HepG2 (cell line): Measurements from ENCODE around the gene FABP1. TPM values are rescaled to one million over a fixed set of nuclear protein-coding genes. Genes with fewer than 3 reads are reported as not detected.

Source experiments
- ATAC-seq: fragments of 200-7000 bp; cut with Tn5 transposase; 3 replicates; pipeline ENCODE4 v1.9.1; 2020; ENCODE audit warnings: mild to moderate bottlenecking, moderate library complexity
- BruUV-seq: library from RNA; stranded (reverse); fragments of 400-500 nt; replicated peaks from 2 replicates; lab custom pipeline; 2021; lab: Mats Ljungman, UMichigan
- CTCF ChIA-PET: fragments of 300-600 bp; formaldehyde crosslinking; extraction: SDS; loops from one replicate; lab custom pipeline; 2021; ENCODE audit warnings: low total read pairs, inconsistent platforms, low intra/inter-chr PET ratio; lab: Yijun Ruan, JAX
- POLR2A ChIA-PET: fragments of 350-600 bp; sonication (Branson Sonifier 250); formaldehyde crosslinking; loops from one replicate; lab custom pipeline; 2020; ENCODE audit warnings: antibody characterized with exemption, inconsistent platforms; lab: Yijun Ruan, JAX
- DNase-seq: peaks from one replicate; pipeline ENCODE4 v3.0.0-alpha.2; 2015; ENCODE audit warnings: low spot score
- FAIRE-seq: peaks from 3 replicates; lab custom pipeline; 2011; peaks lifted over from hg19 to GRCh38; lab: Jason Lieb, UNC
- H2AFZ ChIP-seq: one replicate; pipeline ENCODE4 v1.6.1; 2011; ENCODE audit warnings: low read length, inconsistent platforms
- H3K27ac ChIP-seq: fragments of 300-600 bp; 3 replicates; pipeline ENCODE4 v1.8.0; 2011; ENCODE audit warnings: mixed run types, mild to moderate bottlenecking, mixed read lengths, low read length, inconsistent platforms; ENCODE audit not compliant: insufficient read depth; ENCODE audit errors: extremely low read length
- H3K27me3 ChIP-seq, 2 experiments: fragments of 200-600 bp in 1 of 2; 2 replicates in 1 of 2; 3 replicates in 1 of 2; pipeline versions ENCODE4 v1.6.0 to v1.8.0; 2011; ENCODE audit warnings: low read length in 2 of 2, mild to moderate bottlenecking in 2 of 2, moderate library complexity in 2 of 2, inconsistent platforms in 1 of 2; ENCODE audit not compliant: insufficient read depth in 2 of 2, control insufficient read depth in 1 of 2
- H3K36me3 ChIP-seq, 2 experiments: fragments of 200-600 bp in 1 of 2; replicated peaks in 1 of 2; 2 replicates in 1 of 2; 3 replicates in 1 of 2; pipeline versions ENCODE4 v1.5.1 to v1.8.0; 2011; ENCODE audit warnings: low read length in 2 of 2, inconsistent platforms in 1 of 2; ENCODE audit not compliant: insufficient read depth in 2 of 2, control insufficient read depth in 1 of 2
- H3K4me1 ChIP-seq: 2 replicates; pipeline ENCODE4 v1.5.1; 2012; ENCODE audit warnings: low read length, inconsistent platforms; ENCODE audit not compliant: insufficient read depth
- H3K4me2 ChIP-seq: 2 replicates; pipeline ENCODE4 v1.6.0; 2011; ENCODE audit warnings: low read depth, low read length, inconsistent platforms
- H3K4me3 ChIP-seq, 3 experiments: fragments of 200-600 bp in 1 of 3; sonication (generic), shearing (Covaris generic) in 1 of 3; replicated peaks in 1 of 3; 2 replicates each; pipeline ENCODE4 v1.5.1; 2011 to 2016; ENCODE audit warnings: low read length in 3 of 3, inconsistent platforms in 2 of 3, low read depth in 2 of 3, mild to moderate bottlenecking in 2 of 3, control low read depth in 1 of 3, mixed read lengths in 1 of 3; ENCODE audit not compliant: insufficient read depth in 1 of 3
- H3K79me2 ChIP-seq: one replicate; pipeline ENCODE4 v1.6.1; 2011; ENCODE audit warnings: low read length, inconsistent platforms; ENCODE audit not compliant: insufficient read depth
- H3K9ac ChIP-seq: 2 replicates; pipeline ENCODE4 v1.6.0; 2011; ENCODE audit warnings: mild to moderate bottlenecking, low read depth, low read length, inconsistent platforms; ENCODE audit not compliant: insufficient read depth
- H3K9me3 ChIP-seq: 2 replicates; pipeline ENCODE4 v1.5.1; 2012; ENCODE audit warnings: mild to moderate bottlenecking, low read length
- H4K20me1 ChIP-seq: 2 replicates; pipeline ENCODE4 v1.6.0; 2011; ENCODE audit warnings: inconsistent platforms, mild to moderate bottlenecking, low read length, moderate library complexity; ENCODE audit not compliant: insufficient read depth
- AGO1 ChIP-seq: fragments of 200-400 bp; formaldehyde crosslinking; IDR thresholded peaks from 2 replicates; pipeline ENCODE4 v1.6.1; 2017; ENCODE audit warnings: mild to moderate bottlenecking, low read depth, low read length, moderate library complexity; ENCODE audit not compliant: poor library complexity, severe bottlenecking
- DPF2 ChIP-seq: sonication (generic); formaldehyde crosslinking; IDR thresholded peaks from 2 replicates; pipeline ENCODE4 v1.4.0; 2020; ENCODE audit warnings: mild to moderate bottlenecking, low read depth, missing genetic modification reagents, borderline replicate concordance
- ISL2 ChIP-seq: sonication (generic); formaldehyde crosslinking; IDR thresholded peaks from 2 replicates; pipeline ENCODE4 v1.5.0; 2020; ENCODE audit warnings: missing genetic modification reagents
- NFKB2 ChIP-seq: sonication (generic); formaldehyde crosslinking; IDR thresholded peaks from 2 replicates; pipeline ENCODE4 v1.4.0; 2020; ENCODE audit warnings: missing genetic modification reagents, borderline replicate concordance
- SIN3A ChIP-seq: IDR thresholded peaks from 2 replicates; pipeline ENCODE4 v1.6.1; 2011; ENCODE audit warnings: low read depth, mild to moderate bottlenecking, control low read depth, low read length, borderline replicate concordance
- ZKSCAN8 ChIP-seq: IDR thresholded peaks from 2 replicates; pipeline ENCODE4 v1.6.1; 2016; ENCODE audit warnings: borderline replicate concordance, missing genetic modification reagents, missing compliant biosample characterization
- ZMYM3 ChIP-seq: sonication (generic); formaldehyde crosslinking; IDR thresholded peaks from 2 replicates; pipeline ENCODE4 v1.5.1; 2020; ENCODE audit warnings: mild to moderate bottlenecking, missing genetic modification reagents
- ZNF205 ChIP-seq: IDR thresholded peaks from 2 replicates; pipeline ENCODE4 v1.6.1; 2018; ENCODE audit warnings: missing biosample characterization, missing genetic modification reagents
- WGBS: methylation state at CpG from one replicate; pipeline ENCODE4 v1.1.6; 2017; ENCODE audit warnings: low lambda C conversion rate; 5-methylcytosine and 5-hydroxymethylcytosine counted together
- in situ Hi-C: cut with HindIII; loops from 2 replicates; pipeline ENCODE4 v1.10.0; 2017; ENCODE audit warnings: low pct_unique_long_range_greater_than_20kb; ENCODE audit not compliant: extremely low pct_ligation_motif_present
- intact Hi-C: fragments of 100-400 bp; cut with micrococcal nuclease; formaldehyde crosslinking; loops from one replicate; pipeline ENCODE4 v1.10.0; 2022; ENCODE audit not compliant: unreplicated experiment
- polyA plus RNA-seq, 8 experiments: library from polyadenylated mRNA; depleted of rRNA in 3 of 8; stranded (reverse) in 7 of 8; unstranded in 1 of 8; fragments of >200 nt; fragmentation: Illumina TruSeq in 4 of 8; extraction: Trizol in 4 of 8; gene quantifications; 2 replicates each; pipeline versions ENCODE4 v1.2.1 to v1.2.3, GENCODE V29; 2011 to 2016; ENCODE audit warnings: low read depth in 4 of 8, missing spikeins in 1 of 8, mixed read lengths in 1 of 8; ENCODE audit not compliant: insufficient read depth in 1 of 8
- total RNA-seq, 5 experiments: library from RNA; depleted of rRNA; stranded (reverse); fragments of >200 nt; fragmentation: Illumina TruSeq; extraction: Trizol; gene quantifications; 2 replicates each; pipeline ENCODE4 v1.2.3, GENCODE V29; 2016; ENCODE audit warnings: low read depth in 1 of 5
- TF ChIP-seq, protein P1 (sequence below): sonication (generic); formaldehyde crosslinking; IDR thresholded peaks from 2 replicates; pipeline ENCODE4 v1.4.0; 2020; ENCODE audit warnings: missing genetic modification reagents
- TF ChIP-seq, protein P2 (sequence below): IDR thresholded peaks from 2 replicates; pipeline ENCODE4 v1.6.1; 2012; ENCODE audit warnings: low read depth, low read length, improper control_type of control experiment
- TF ChIP-seq, protein P3 (sequence below): sonication (generic); formaldehyde crosslinking; IDR thresholded peaks from 2 replicates; pipeline ENCODE4 v1.4.0; 2020; ENCODE audit warnings: missing genetic modification reagents
- TF ChIP-seq, protein P4 (sequence below): sonication (generic); formaldehyde crosslinking; IDR thresholded peaks from 2 replicates; pipeline ENCODE4 v1.4.0; 2020; ENCODE audit warnings: mild to moderate bottlenecking, missing genetic modification reagents
- TF ChIP-seq, protein P5 (sequence below): sonication (generic); formaldehyde crosslinking; IDR thresholded peaks from 2 replicates; pipeline ENCODE4 v1.5.1; 2020; ENCODE audit warnings: mild to moderate bottlenecking, missing genetic modification reagents, borderline replicate concordance
- TF ChIP-seq, protein P6 (sequence below): sonication (generic); formaldehyde crosslinking; IDR thresholded peaks from 2 replicates; pipeline ENCODE4 v1.5.1; 2020; ENCODE audit warnings: mild to moderate bottlenecking, missing genetic modification reagents

The FABP1 gene
- total and polyA plus RNA-seq, 2 of the 13 experiments (the other 11 are each of a cell fraction or from before 2014, with no cell fraction given): 644 to 1,608 TPM

DNA sequence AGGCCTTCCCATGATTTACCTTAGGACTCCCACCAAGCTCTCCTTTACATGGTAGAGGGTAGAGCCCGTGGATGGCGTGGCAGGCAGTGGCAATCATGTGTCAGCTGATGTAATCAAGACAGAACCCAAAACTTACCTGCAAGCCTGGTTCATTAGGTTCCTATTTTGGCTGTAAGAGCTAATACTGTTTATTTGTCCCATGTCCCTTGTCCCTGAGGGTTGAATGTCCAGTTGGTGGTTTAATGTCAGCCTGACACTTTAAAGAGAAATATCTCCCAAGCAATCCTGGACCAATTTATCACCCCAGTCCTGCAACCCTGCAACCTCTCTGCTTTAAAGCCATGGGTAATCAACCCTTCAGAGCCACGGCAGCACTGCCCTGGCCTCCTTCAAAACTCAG, 6.0 kb upstream of the FABP1 start:
- H2AFZ ChIP-seq: no peak overlapping the region
- no peak overlapping the region for H3K4me2 ChIP-seq
- POLR2A ChIA-PET: no interaction called here
- in situ Hi-C loops (no loop called here), intact Hi-C loops (no loop called here)
- no peaks in the 10 kb centered on the region for H3K36me3 ChIP-seq
- FAIRE-seq (no peak), ATAC-seq (no peak), DNase-seq (no peak)
- no peak overlapping the region for H3K9ac ChIP-seq
- peaks cover 97% of the 10 kb centered on the region for H3K4me1 ChIP-seq
- H4K20me1 ChIP-seq: no peaks in the 10 kb centered on the region
- no peaks in the 10 kb centered on the region for H3K27me3 ChIP-seq
- no peaks in the 10 kb centered on the region for H3K9me3 ChIP-seq
- no peak for TF ChIP-seq ZKSCAN8 (CRISPR knock-in tag)
- TF ChIP-seq ISL2 (CRISPR knock-in tag): no peak
- TF ChIP-seq, protein P1, sequence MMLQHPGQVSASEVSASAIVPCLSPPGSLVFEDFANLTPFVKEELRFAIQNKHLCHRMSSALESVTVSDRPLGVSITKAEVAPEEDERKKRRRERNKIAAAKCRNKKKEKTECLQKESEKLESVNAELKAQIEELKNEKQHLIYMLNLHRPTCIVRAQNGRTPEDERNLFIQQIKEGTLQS (CRISPR knock-in tag): no peak
- TF ChIP-seq, protein P2, sequence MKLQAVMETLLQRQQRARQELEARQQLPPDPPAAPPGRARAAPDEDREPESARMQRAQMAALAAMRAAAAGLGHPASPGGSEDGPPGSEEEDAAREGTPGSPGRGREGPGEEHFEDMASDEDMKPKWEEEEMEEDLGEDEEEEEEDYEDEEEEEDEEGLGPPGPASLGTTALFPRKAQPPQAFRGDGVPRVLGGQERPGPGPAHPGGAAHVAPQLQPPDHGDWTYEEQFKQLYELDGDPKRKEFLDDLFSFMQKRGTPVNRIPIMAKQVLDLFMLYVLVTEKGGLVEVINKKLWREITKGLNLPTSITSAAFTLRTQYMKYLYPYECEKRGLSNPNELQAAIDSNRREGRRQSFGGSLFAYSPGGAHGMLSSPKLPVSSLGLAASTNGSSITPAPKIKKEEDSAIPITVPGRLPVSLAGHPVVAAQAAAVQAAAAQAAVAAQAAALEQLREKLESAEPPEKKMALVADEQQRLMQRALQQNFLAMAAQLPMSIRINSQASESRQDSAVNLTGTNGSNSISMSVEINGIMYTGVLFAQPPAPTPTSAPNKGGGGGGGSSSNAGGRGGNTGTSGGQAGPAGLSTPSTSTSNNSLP: no peak
- TF ChIP-seq, protein P3, sequence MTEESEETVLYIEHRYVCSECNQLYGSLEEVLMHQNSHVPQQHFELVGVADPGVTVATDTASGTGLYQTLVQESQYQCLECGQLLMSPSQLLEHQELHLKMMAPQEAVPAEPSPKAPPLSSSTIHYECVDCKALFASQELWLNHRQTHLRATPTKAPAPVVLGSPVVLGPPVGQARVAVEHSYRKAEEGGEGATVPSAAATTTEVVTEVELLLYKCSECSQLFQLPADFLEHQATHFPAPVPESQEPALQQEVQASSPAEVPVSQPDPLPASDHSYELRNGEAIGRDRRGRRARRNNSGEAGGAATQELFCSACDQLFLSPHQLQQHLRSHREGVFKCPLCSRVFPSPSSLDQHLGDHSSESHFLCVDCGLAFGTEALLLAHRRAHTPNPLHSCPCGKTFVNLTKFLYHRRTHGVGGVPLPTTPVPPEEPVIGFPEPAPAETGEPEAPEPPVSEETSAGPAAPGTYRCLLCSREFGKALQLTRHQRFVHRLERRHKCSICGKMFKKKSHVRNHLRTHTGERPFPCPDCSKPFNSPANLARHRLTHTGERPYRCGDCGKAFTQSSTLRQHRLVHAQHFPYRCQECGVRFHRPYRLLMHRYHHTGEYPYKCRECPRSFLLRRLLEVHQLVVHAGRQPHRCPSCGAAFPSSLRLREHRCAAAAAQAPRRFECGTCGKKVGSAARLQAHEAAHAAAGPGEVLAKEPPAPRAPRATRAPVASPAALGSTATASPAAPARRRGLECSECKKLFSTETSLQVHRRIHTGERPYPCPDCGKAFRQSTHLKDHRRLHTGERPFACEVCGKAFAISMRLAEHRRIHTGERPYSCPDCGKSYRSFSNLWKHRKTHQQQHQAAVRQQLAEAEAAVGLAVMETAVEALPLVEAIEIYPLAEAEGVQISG: no peak
- TF ChIP-seq AGO1: no peak
- TF ChIP-seq, protein P4, sequence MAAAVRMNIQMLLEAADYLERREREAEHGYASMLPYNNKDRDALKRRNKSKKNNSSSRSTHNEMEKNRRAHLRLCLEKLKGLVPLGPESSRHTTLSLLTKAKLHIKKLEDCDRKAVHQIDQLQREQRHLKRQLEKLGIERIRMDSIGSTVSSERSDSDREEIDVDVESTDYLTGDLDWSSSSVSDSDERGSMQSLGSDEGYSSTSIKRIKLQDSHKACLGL (CRISPR knock-in tag): no peak
- TF ChIP-seq SIN3A: no peak
- no peak for TF ChIP-seq DPF2
- no peak for TF ChIP-seq ZMYM3
- TF ChIP-seq, protein P5, sequence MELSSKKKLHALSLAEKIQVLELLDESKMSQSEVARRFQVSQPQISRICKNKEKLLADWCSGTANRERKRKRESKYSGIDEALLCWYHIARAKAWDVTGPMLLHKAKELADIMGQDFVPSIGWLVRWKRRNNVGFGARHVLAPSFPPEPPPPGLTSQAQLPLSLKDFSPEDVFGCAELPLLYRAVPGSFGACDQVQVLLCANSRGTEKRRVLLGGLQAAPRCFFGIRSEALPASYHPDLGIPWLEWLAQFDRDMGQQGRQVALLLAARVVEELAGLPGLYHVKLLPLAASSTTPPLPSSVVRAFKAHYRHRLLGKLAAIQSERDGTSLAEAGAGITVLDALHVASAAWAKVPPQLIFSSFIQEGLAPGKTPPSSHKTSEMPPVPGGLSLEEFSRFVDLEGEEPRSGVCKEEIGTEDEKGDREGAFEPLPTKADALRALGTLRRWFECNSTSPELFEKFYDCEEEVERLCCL: no peak
- TF ChIP-seq, protein P6, sequence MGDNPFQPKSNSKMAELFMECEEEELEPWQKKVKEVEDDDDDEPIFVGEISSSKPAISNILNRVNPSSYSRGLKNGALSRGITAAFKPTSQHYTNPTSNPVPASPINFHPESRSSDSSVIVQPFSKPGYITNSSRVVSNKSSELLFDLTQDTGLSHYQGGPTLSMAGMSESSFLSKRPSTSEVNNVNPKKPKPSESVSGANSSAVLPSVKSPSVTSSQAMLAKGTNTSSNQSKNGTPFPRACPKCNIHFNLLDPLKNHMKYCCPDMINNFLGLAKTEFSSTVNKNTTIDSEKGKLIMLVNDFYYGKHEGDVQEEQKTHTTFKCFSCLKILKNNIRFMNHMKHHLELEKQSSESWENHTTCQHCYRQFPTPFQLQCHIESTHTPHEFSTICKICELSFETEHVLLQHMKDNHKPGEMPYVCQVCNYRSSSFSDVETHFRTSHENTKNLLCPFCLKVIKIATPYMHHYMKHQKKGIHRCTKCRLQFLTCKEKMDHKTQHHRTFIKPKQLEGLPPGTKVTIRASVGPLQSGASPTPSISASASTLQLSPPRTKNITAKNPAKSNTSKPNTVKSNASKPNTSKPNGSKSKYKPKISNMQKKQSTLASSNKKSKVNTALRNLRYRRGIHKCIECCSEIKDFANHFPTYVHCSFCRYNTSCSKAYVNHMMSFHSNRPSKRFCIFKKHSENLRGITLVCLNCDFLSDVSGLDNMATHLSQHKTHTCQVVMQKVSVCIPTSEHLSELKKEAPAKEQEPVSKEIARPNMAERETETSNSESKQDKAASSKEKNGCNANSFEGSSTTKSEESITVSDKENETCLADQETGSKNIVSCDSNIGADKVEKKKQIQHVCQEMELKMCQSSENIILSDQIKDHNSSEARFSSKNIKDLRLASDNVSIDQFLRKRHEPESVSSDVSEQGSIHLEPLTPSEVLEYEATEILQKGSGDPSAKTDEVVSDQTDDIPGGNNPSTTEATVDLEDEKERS (CRISPR knock-in tag): no peak
- TF ChIP-seq ZNF205 (CRISPR knock-in tag): no peak
- no peak for TF ChIP-seq NFKB2 (CRISPR knock-in tag)
- BruUV-seq: no TSS peak
- H3K79me2 ChIP-seq: no peaks in the 10 kb centered on the region
- H3K27ac ChIP-seq: no peak overlapping the region
- CTCF ChIA-PET: no interaction called here
- H3K4me3 ChIP-seq: no peak overlapping the region
- WGBS: 90% methylated on average over 3 of the region's 3 CpGs
